NT2/D1 (cell line): ENCODE results near the gene TSSK3.

Source experiments
- DNase-seq: peaks from one replicate; pipeline ENCODE4 v3.0.0-alpha.2; 2011; ENCODE audit warnings: low read depth, low spot score
- H3K27me3 ChIP-seq: 2 replicates; pipeline ENCODE4 v1.6.0; 2011; ENCODE audit warnings: mild to moderate bottlenecking; ENCODE audit not compliant: insufficient read length, insufficient read depth
- H3K36me3 ChIP-seq: 2 replicates; pipeline ENCODE4 v1.6.1; 2011; ENCODE audit warnings: mild to moderate bottlenecking, low read length, mixed read lengths; ENCODE audit not compliant: insufficient read depth, insufficient read length
- H3K4me1 ChIP-seq: 2 replicates; pipeline ENCODE4 v1.5.1; 2011; ENCODE audit not compliant: insufficient read depth, insufficient read length
- H3K4me3 ChIP-seq: 2 replicates; pipeline ENCODE4 v1.5.1; 2011; ENCODE audit warnings: low read depth; ENCODE audit not compliant: insufficient read length
- H3K9ac ChIP-seq: 2 replicates; pipeline ENCODE4 v1.6.0; 2011; ENCODE audit warnings: low read depth; ENCODE audit not compliant: insufficient read length
- H3K9me3 ChIP-seq: 2 replicates; pipeline ENCODE4 v1.5.1; 2011; ENCODE audit warnings: mild to moderate bottlenecking, low read length; ENCODE audit not compliant: insufficient read depth
- SUZ12 ChIP-seq: IDR thresholded peaks from 2 replicates; pipeline ENCODE4 v1.6.1; 2011; ENCODE audit not compliant: insufficient read length, insufficient read depth; ENCODE audit errors: extremely low read depth
- YY1 ChIP-seq: IDR thresholded peaks from 2 replicates; pipeline ENCODE4 v1.6.1; 2011; ENCODE audit not compliant: insufficient read length, insufficient read depth
- ZNF274 ChIP-seq: IDR thresholded peaks from 2 replicates; pipeline ENCODE4 v1.6.1; 2011; ENCODE audit warnings: mild to moderate bottlenecking, low read depth, low read length

TSSK3 gene

GRCh38 chr1:32398401-32398800, 36.1 kb downstream of the TSSK3 start:
- H3K4me3 ChIP-seq: no peak overlapping the region
- peaks cover 7% of the 10 kb centered on the region; the same call in 1 of the 2 replicates for H3K9me3 ChIP-seq
- H3K36me3 ChIP-seq: peaks cover 1% of the 10 kb centered on the region
- no peaks in the 10 kb centered on the region for H3K27me3 ChIP-seq
- no peak overlapping the region for H3K9ac ChIP-seq
- TF ChIP-seq YY1 (no peak), ZNF274 (no peak), SUZ12 (no peak)
- H3K4me1 ChIP-seq: peaks cover 4% of the 10 kb centered on the region
- DNase-seq: no peak

- DNase-seq: no peak
- no peak overlapping the region for H3K4me3 ChIP-seq
- H3K9me3 ChIP-seq: peaks cover 7% of the 10 kb centered on the region; the same call in 1 of the 2 replicates
- H3K4me1 ChIP-seq: peaks cover 4% of the 10 kb centered on the region
- H3K36me3 ChIP-seq: no peaks in the 10 kb centered on the region
- no peaks in the 10 kb centered on the region for H3K27me3 ChIP-seq
- H3K9ac ChIP-seq: no peak overlapping the region
- no peak for TF ChIP-seq ZNF274
- TF ChIP-seq YY1: no peak
- TF ChIP-seq SUZ12: no peak
Measured at GRCh38 chr1:32399843-32400242, 37.5 kb downstream of the TSSK3 start.

GRCh38 chr1:32400876-32401631, 38.7 kb downstream of the TSSK3 start:
- H3K4me3 ChIP-seq: no peak overlapping the region
- DNase-seq: peak; percentile 86
- peaks cover 7% of the 10 kb centered on the region; the same call in 1 of the 2 replicates for H3K9me3 ChIP-seq
- no peaks in the 10 kb centered on the region for H3K27me3 ChIP-seq
- TF ChIP-seq ZNF274: no peak
- no peak for TF ChIP-seq SUZ12
- TF ChIP-seq YY1: no peak
- peaks cover 4% of the 10 kb centered on the region for H3K4me1 ChIP-seq
- peak overlapping the region; percentile 34 for H3K9ac ChIP-seq
- no peaks in the 10 kb centered on the region for H3K36me3 ChIP-seq

GRCh38 chr1:32404946-32405345, 42.6 kb downstream of the TSSK3 start:
- TF ChIP-seq YY1: no peak
- no peak for TF ChIP-seq ZNF274
- no peak for TF ChIP-seq SUZ12
- peaks cover 7% of the 10 kb centered on the region; the same call in 1 of the 2 replicates for H3K9me3 ChIP-seq
- DNase-seq: no peak
- no peak overlapping the region for H3K4me3 ChIP-seq
- H3K36me3 ChIP-seq: no peaks in the 10 kb centered on the region
- H3K9ac ChIP-seq: no peak overlapping the region
- H3K4me1 ChIP-seq: peaks cover 4% of the 10 kb centered on the region
- no peaks in the 10 kb centered on the region for H3K27me3 ChIP-seq

GRCh38 chr1:32405672-32406467, 43.5 kb downstream of the TSSK3 start:
- peaks cover 4% of the 10 kb centered on the region for H3K4me1 ChIP-seq
- no peak for DNase-seq
- no peak overlapping the region for H3K9ac ChIP-seq
- TF ChIP-seq ZNF274 (no peak), SUZ12 (no peak), YY1 (no peak)
- H3K9me3 ChIP-seq: peaks cover 7% of the 10 kb centered on the region; the same call in 1 of the 2 replicates
- no peak overlapping the region for H3K4me3 ChIP-seq
- no peaks in the 10 kb centered on the region for H3K36me3 ChIP-seq
- H3K27me3 ChIP-seq: no peaks in the 10 kb centered on the region

- no peak overlapping the region for H3K9ac ChIP-seq
- DNase-seq: no peak
- TF ChIP-seq YY1 (no peak), ZNF274 (no peak), SUZ12 (no peak)
- peaks cover 7% of the 10 kb centered on the region; the same call in 1 of the 2 replicates for H3K9me3 ChIP-seq
- H3K36me3 ChIP-seq: no peaks in the 10 kb centered on the region
- H3K4me1 ChIP-seq: no peaks in the 10 kb centered on the region
- no peaks in the 10 kb centered on the region for H3K27me3 ChIP-seq
- no peak overlapping the region for H3K4me3 ChIP-seq
Measured at GRCh38 chr1:32406629-32407111, 44.3 kb downstream of the TSSK3 start.

- Histone ChIP-seq H3K9me3 (peaks cover 44% of the 10 kb centered on the region), H3K4me1 (no peaks in the 10 kb centered on the region), H3K9ac (no peak overlapping the region), H3K36me3 (no peaks in the 10 kb centered on the region), H3K27me3 (no peaks in the 10 kb centered on the region), H3K4me3 (no peak overlapping the region)
- no peak for DNase-seq
- TF ChIP-seq YY1: no peak
- TF ChIP-seq ZNF274: no peak
- TF ChIP-seq SUZ12: no peak
Measured at GRCh38 chr1:32411261-32411660, 48.9 kb downstream of the TSSK3 start.
